Hematopoietic multipotent progenitor cell treated with erythropoietin and hydrocortisone succinate and interleukin-3 and kit ligand, for 15 days (in vitro differentiated cells): ENCODE data around the gene SLC17A8.
"Not testable (repeated sequence)": the region's sequence is repeated elsewhere in the genome, so short reads cannot be mapped to it uniquely, and the experiment has no call there.

Experiments used
- DNase-seq: peaks from one replicate; pipeline ENCODE4 v3.0.0-alpha.2; 2015; ENCODE audit warnings: low spot score

SLC17A8 gene

GRCh38 chr12:100356644-100357223 is at the start of gene SLC17A8:
TSS of gene SLC17A8 (plus strand) at chr12:100357074. CDS start at chr12:100357392, 318 bp downstream.
- no peak for DNase-seq

- not testable (repeated sequence) for DNase-seq
These were observed 48.7 kb upstream of the SLC17A8 start for GRCh38 chr12:100308138-100308537.

GRCh38 chr12:100311317-100311716 is 45.6 kb upstream of the SLC17A8 start:
- DNase-seq: no peak

GRCh38 chr12:100317371-100317770 is 39.5 kb upstream of the SLC17A8 start:
- DNase-seq: no peak

GRCh38 chr12:100324498-100324897 is 32.4 kb upstream of the SLC17A8 start:
- DNase-seq: no peak

GRCh38 chr12:100326208-100326607 is 30.7 kb upstream of the SLC17A8 start:
- no peak for DNase-seq

- no peak for DNase-seq
These were observed 27.1 kb upstream of the SLC17A8 start for GRCh38 chr12:100329800-100330199.

GRCh38 chr12:100331871-100332270 is 25.0 kb upstream of the SLC17A8 start:
- DNase-seq: no peak

GRCh38 chr12:100332852-100333251 is 24.0 kb upstream of the SLC17A8 start:
- DNase-seq: no peak

- DNase-seq: no peak
These were observed 19.6 kb upstream of the SLC17A8 start for GRCh38 chr12:100337299-100337698.

- no peak for DNase-seq
These were observed 19.1 kb upstream of the SLC17A8 start for GRCh38 chr12:100337727-100338126.

GRCh38 chr12:100339071-100339470 is 17.8 kb upstream of the SLC17A8 start:
- DNase-seq: no peak

- DNase-seq: not testable (repeated sequence)
These were observed 14.0 kb upstream of the SLC17A8 start for GRCh38 chr12:100342897-100343296.

GRCh38 chr12:100344351-100344750 is 12.5 kb upstream of the SLC17A8 start:
- not testable (repeated sequence) for DNase-seq

- DNase-seq: no peak
These were observed 11.7 kb upstream of the SLC17A8 start for GRCh38 chr12:100345020-100345767.

GRCh38 chr12:100346660-100347059 is 10.2 kb upstream of the SLC17A8 start:
- no peak for DNase-seq

GRCh38 chr12:100348657-100349454 is 8.0 kb upstream of the SLC17A8 start:
- no peak for DNase-seq

GRCh38 chr12:100359248-100359647 is 2.4 kb downstream of the SLC17A8 start:
- DNase-seq: no peak

- no peak for DNase-seq
These were observed 2.9 kb downstream of the SLC17A8 start for GRCh38 chr12:100359822-100360221.

GRCh38 chr12:100360450-100360849 is 3.6 kb downstream of the SLC17A8 start:
- no peak for DNase-seq

GRCh38 chr12:100364324-100364723 is 7.5 kb downstream of the SLC17A8 start:
- no peak for DNase-seq

GRCh38 chr12:100365411-100365810 is 8.5 kb downstream of the SLC17A8 start:
- DNase-seq: no peak

GRCh38 chr12:100368066-100368465 is 11.2 kb downstream of the SLC17A8 start:
- DNase-seq: no peak
